Measurements from ENCODE around the gene ADGRE3.

DNA sequence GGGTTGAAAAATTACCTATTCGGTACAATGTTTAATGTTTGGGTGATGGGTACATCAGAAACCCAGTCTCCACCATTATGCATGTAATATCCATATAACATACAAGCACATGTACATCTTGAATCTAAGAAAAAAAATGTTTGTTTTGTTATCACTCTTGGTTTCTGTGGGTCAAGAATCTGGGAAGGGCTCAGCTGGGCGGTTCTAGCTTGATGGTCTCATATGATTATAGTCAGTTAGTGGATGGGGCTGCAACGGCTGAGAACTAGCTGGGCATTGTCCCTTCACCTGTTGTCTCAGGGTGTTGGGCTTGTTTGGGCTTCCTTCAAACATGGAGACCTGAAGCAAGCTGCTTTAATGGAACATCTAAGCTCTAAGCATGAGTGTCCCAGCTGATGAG, 4.7 kb downstream of the ADGRE3 start:
- TF ChIP-seq, protein P1, sequence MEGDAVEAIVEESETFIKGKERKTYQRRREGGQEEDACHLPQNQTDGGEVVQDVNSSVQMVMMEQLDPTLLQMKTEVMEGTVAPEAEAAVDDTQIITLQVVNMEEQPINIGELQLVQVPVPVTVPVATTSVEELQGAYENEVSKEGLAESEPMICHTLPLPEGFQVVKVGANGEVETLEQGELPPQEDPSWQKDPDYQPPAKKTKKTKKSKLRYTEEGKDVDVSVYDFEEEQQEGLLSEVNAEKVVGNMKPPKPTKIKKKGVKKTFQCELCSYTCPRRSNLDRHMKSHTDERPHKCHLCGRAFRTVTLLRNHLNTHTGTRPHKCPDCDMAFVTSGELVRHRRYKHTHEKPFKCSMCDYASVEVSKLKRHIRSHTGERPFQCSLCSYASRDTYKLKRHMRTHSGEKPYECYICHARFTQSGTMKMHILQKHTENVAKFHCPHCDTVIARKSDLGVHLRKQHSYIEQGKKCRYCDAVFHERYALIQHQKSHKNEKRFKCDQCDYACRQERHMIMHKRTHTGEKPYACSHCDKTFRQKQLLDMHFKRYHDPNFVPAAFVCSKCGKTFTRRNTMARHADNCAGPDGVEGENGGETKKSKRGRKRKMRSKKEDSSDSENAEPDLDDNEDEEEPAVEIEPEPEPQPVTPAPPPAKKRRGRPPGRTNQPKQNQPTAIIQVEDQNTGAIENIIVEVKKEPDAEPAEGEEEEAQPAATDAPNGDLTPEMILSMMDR (IDR thresholded peaks at IDR 0.05; ENCODE audit: control extremely low read depth in 1 of 3, insufficient read depth in 1 of 3, low read depth in 1 of 3, low read length in 3 of 3): no peak
- TF ChIP-seq CEBPB (IDR thresholded peaks at IDR 0.05; ENCODE audit: low read depth, low read length) (no peak), SIN3A (conservative IDR thresholded peaks at IDR 0.05 in 1 of 2, IDR thresholded peaks at IDR 0.05 in 1 of 2; ENCODE audit: low read depth in 1 of 2, low read length in 2 of 2) (no peak), PHF8 (conservative IDR thresholded peaks at IDR 0.05; ENCODE audit: low read depth, low read length) (no peak), JUND (IDR thresholded peaks at IDR 0.05; ENCODE audit: low read length) (no peak)
- TF ChIP-seq, protein P2, sequence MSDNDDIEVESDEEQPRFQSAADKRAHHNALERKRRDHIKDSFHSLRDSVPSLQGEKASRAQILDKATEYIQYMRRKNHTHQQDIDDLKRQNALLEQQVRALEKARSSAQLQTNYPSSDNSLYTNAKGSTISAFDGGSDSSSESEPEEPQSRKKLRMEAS (IDR thresholded peaks at IDR 0.05): no peak
